ENCODE measurements around the gene IL34. TPM values are rescaled to one million over a fixed set of nuclear protein-coding genes. Genes with fewer than 3 reads are reported as not detected.

IL34 gene
- polyA plus RNA-seq, 2 of the 4 experiments (the other 2 are of a cell fraction), result 0.25 to 0.40 TPM

DNA sequence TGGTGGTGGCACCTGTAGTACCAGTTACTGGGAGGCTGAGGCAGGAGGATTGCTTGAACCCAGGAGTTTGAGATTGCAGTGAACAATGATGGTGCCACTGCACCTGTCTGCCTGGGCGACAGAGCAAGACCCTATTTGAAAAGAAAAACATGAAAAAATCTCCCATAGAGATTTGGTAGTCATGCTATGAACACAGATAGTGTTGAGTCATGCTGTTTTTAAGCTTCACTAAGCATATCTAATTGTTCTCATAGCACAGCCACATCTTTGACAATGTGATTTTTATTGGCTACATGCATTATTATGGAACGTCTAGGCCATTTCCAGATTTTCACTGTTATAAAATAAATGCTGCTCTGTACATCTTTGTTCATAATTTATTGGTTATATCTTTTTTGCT is 6.0 kb downstream of the IL34 start:
- Histone ChIP-seq H3K4me3 (no peak overlapping the region), H3K27ac (no peak overlapping the region), H3K4me1 (no peaks in the 10 kb centered on the region; the same call in 2 of the 3 replicates), H3K9me3 (no peaks in the 10 kb centered on the region), H3K4me2 (no peak overlapping the region)
- FAIRE-seq (no peak), DNase-seq (ENCODE audit: low read depth in 1 of 2, low spot score in 1 of 2) (no peak), ATAC-seq (no peak)
- 63% methylated on average over 2 of the region's 2 CpGs for WGBS (ENCODE audit: missing lambda C conversion rate)
- CTCF ChIA-PET, result interaction anchor here (0.6 to 6.2 kb wide), 17 partner anchors 10 to 856 kb away, joined by 3 to 52 read pairs (median 5); no protein-coding TSS in a partner anchor
- peak; percentile 41 for TF ChIP-seq MAFK (IDR thresholded peaks at IDR 0.05; ENCODE audit: partially characterized antibody)
- no peak for TF ChIP-seq HOXB13 (CRISPR knock-in tag; IDR thresholded peaks at IDR 0.05; ENCODE audit: low read depth)
- TF ChIP-seq, protein P1, sequence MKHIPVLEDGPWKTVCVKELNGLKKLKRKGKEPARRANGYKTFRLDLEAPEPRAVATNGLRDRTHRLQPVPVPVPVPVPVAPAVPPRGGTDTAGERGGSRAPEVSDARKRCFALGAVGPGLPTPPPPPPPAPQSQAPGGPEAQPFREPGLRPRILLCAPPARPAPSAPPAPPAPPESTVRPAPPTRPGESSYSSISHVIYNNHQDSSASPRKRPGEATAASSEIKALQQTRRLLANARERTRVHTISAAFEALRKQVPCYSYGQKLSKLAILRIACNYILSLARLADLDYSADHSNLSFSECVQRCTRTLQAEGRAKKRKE (CRISPR knock-in tag; IDR thresholded peaks at IDR 0.05; ENCODE audit: low read depth), result no peak
- no peak for TF ChIP-seq HOXA7 (CRISPR knock-in tag; IDR thresholded peaks at IDR 0.05)
- no peak for TF ChIP-seq SREBF2 (IDR thresholded peaks at IDR 0.05)
- TF ChIP-seq, protein P2, sequence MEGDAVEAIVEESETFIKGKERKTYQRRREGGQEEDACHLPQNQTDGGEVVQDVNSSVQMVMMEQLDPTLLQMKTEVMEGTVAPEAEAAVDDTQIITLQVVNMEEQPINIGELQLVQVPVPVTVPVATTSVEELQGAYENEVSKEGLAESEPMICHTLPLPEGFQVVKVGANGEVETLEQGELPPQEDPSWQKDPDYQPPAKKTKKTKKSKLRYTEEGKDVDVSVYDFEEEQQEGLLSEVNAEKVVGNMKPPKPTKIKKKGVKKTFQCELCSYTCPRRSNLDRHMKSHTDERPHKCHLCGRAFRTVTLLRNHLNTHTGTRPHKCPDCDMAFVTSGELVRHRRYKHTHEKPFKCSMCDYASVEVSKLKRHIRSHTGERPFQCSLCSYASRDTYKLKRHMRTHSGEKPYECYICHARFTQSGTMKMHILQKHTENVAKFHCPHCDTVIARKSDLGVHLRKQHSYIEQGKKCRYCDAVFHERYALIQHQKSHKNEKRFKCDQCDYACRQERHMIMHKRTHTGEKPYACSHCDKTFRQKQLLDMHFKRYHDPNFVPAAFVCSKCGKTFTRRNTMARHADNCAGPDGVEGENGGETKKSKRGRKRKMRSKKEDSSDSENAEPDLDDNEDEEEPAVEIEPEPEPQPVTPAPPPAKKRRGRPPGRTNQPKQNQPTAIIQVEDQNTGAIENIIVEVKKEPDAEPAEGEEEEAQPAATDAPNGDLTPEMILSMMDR (IDR thresholded peaks at IDR 0.05), result no peak
- TF ChIP-seq, protein P3, sequence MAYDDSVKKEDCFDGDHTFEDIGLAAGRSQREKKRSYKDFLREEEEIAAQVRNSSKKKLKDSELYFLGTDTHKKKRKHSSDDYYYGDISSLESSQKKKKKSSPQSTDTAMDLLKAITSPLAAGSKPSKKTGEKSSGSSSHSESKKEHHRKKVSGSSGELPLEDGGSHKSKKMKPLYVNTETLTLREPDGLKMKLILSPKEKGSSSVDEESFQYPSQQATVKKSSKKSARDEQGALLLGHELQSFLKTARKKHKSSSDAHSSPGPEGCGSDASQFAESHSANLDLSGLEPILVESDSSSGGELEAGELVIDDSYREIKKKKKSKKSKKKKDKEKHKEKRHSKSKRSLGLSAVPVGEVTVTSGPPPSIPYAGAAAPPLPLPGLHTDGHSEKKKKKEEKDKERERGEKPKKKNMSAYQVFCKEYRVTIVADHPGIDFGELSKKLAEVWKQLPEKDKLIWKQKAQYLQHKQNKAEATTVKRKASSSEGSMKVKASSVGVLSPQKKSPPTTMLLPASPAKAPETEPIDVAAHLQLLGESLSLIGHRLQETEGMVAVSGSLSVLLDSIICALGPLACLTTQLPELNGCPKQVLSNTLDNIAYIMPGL (CRISPR knock-in tag; IDR thresholded peaks at IDR 0.05; ENCODE audit: borderline replicate concordance), result no peak
- POLR2A ChIA-PET, result no interaction called here

DNA sequence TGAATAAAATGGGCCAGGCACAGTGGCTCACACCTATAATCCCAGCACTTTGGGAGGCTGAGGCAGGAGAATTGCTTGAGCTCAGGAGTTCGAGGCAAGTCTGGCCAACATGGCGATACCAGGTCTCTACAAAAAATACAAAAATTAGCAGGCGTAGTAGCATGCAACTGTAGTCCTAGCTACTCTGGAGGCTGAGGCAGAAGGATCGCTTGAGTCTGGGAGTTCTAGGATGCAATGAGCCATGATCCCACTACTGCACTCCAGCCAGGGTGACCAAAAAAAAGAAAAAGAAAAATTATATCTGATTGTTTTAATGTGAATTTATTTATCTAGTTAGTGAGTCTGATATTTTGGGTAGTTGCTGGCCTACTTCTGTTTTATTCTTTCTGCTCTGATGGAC is 7.0 kb downstream of the IL34 start:
- no peak for DNase-seq (ENCODE audit: low read depth in 1 of 2, low spot score in 1 of 2)
- Histone ChIP-seq H3K4me2 (peak overlapping the region; percentile 82), H3K4me3 (no peak overlapping the region), H3K4me1 (no peaks in the 10 kb centered on the region; the same call in 2 of the 3 replicates), H3K9me3 (no peaks in the 10 kb centered on the region), H3K27ac (no peak overlapping the region)
- FAIRE-seq, result no peak
- POLR2A ChIA-PET, result interaction anchor here (1.5 to 1.9 kb wide), 2 partner anchors 125 to 272 kb away, joined by 3 to 9 read pairs; no protein-coding TSS in a partner anchor
- WGBS (ENCODE audit: missing lambda C conversion rate), result 59% methylated on average over 4 of the region's 4 CpGs
- CTCF ChIA-PET, result interaction anchor here (0.6 to 6.2 kb wide), 48 partner anchors 9 to 1023 kb away, joined by 3 to 52 read pairs (median 4); partner anchors contain the start of genes CALB2, COG4, EXOSC6 and SF3B3
- no peak for TF ChIP-seq MYC (IDR thresholded peaks at IDR 0.05; ENCODE audit: borderline replicate concordance, low read length)
- no peak for TF ChIP-seq RARB (CRISPR knock-in tag; IDR thresholded peaks at IDR 0.05)
- no peak for TF ChIP-seq EHMT2 (IDR thresholded peaks at IDR 0.05; ENCODE audit: low read depth)
- TF ChIP-seq, protein P4, sequence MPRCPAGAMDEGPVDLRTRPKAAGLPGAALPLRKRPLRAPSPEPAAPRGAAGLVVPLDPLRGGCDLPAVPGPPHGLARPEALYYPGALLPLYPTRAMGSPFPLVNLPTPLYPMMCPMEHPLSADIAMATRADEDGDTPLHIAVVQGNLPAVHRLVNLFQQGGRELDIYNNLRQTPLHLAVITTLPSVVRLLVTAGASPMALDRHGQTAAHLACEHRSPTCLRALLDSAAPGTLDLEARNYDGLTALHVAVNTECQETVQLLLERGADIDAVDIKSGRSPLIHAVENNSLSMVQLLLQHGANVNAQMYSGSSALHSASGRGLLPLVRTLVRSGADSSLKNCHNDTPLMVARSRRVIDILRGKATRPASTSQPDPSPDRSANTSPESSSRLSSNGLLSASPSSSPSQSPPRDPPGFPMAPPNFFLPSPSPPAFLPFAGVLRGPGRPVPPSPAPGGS (IDR thresholded peaks at IDR 0.05), result no peak
- peak in 1 of 2 experiments; percentile 45; a peak in 3 of 6 replicates for ATAC-seq

DNA sequence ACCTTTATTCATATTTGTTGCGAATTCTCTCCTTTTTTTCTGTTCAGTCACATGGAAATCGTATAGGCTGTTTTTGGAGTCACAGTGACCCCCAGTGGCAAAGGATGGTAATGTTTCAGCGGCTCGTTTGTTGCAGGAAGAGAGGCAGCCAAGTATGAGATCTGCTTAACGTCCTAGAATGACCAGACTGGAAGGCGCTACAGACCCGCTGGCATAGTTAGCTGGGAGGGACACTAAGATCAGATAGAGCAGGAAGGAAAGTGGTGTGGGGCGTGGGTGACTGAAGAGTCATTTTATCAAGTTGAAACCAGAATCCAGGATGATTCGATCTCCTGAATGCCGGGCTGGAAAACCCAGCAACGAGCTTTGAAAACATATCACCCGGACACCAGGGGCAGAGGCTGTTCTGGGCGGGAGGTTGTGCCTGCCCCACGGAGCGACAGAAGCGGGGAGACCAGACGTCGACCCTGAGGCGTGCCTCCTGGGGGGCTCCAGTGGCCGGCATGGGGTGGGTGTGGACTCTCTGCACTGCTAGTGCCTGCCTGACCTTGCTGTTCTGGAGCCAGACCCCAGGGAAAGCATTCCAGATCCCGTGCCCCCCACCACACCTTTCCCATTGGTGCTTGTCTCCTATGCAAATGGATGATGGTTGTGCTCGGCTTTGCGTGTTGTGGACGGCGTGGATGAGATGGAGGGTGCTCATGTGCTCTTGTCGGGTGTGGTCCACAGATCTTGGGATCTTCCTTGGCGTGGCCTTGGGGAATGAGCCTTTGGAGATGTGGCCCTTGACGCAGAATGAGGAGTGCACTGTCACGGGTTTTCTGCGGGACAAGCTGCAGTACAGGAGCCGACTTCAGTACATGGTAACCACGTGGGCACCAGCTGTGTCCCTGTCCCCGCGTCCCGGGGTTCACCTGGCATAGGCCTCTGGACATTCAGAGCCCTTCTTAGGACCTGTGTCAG is 7.7 kb downstream of the IL34 start:
- WGBS (ENCODE audit: missing lambda C conversion rate), result 42% methylated on average over 35 of the region's 35 CpGs
- TF ChIP-seq, protein P2 (IDR thresholded peaks at IDR 0.05), result peak; percentile 94
- TF ChIP-seq GATA3 (IDR thresholded peaks at IDR 0.05; ENCODE audit: borderline replicate concordance) (no peak), RAD21 (conservative IDR thresholded peaks at IDR 0.05 in 1 of 2, IDR thresholded peaks at IDR 0.05 in 1 of 2) (peak; percentile 92 to 97), SMC3 (IDR thresholded peaks at IDR 0.05) (peak; percentile 77)
- TF ChIP-seq, protein P5, sequence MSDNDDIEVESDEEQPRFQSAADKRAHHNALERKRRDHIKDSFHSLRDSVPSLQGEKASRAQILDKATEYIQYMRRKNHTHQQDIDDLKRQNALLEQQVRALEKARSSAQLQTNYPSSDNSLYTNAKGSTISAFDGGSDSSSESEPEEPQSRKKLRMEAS (IDR thresholded peaks at IDR 0.05), result peak; percentile 58
- peak overlapping the region; percentile 29; the same call in 2 of the 3 replicates for H3K4me3 ChIP-seq
- DNase-seq (ENCODE audit: low read depth in 1 of 2, low spot score in 1 of 2) (peak; percentile 41 to 78), FAIRE-seq (peak; percentile 100), ATAC-seq (peak; percentile 80 to 85)
- no peaks in the 10 kb centered on the region; the same call in 2 of the 3 replicates for H3K4me1 ChIP-seq
- ChIA-PET CTCF (interaction anchor here (0.6 to 6.2 kb wide), 61 partner anchors 8 to 1258 kb away, joined by 3 to 52 read pairs (median 4); partner anchors contain the start of genes CALB2, COG4 and SF3B3), POLR2A (interaction anchor here (1.5 to 1.9 kb wide), 2 partner anchors 125 to 273 kb away, joined by 3 to 9 read pairs; no protein-coding TSS in a partner anchor)
- H3K9me3 ChIP-seq, result no peaks in the 10 kb centered on the region
- peak overlapping the region; percentile 82 for H3K4me2 ChIP-seq
- H3K27ac ChIP-seq, result peak overlapping the region; percentile 57 to 73; a peak in 5 of 6 replicates
